HG03097 (cell line): ENCODE data around the gene ISG20.

Experiments used
- ATAC-seq: cut with Tn5 transposase; IDR thresholded peaks from one replicate; pipeline ENCODE4 v1.9.1; 2021; ENCODE audit not compliant: unreplicated experiment, low FRiP score

The ISG20 gene

DNA sequence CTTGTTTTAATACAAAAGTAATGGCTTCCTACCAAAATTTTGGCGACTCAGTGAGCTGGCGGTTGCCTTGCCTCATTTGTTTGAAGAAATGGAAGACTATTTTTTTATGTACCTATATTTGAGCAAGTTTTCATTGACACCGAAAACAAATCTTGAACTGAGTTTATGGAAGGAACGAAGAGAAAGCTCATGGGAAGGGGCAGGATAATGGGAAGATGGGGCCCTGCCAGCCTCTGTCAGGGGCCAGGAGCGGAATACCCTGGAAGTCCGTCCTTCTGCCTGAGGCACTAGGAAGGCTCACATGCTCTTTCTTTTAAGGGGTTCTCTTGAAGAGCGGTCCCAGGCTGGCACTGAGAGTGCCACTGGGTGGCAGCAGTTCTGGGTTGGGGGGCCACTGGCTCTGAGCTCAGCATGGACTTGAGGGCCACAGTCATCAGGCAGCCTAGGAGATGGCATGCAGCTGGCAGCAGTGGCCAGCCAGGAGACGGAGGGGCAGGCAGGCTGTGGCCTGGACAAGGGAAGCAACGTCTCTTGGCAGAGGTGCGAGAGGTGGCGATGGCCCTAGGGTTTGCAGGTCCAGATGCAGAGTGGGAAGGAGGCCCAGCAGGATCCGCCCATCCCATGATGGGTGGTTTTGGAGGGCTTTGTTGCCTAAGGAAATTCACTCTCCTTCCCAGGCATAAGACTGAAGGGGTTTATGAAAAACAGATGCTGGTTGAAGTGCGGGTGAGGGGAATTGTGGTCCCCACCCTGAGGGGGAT is 41.6 kb downstream of the ISG20 start:
- no peak for ATAC-seq

DNA sequence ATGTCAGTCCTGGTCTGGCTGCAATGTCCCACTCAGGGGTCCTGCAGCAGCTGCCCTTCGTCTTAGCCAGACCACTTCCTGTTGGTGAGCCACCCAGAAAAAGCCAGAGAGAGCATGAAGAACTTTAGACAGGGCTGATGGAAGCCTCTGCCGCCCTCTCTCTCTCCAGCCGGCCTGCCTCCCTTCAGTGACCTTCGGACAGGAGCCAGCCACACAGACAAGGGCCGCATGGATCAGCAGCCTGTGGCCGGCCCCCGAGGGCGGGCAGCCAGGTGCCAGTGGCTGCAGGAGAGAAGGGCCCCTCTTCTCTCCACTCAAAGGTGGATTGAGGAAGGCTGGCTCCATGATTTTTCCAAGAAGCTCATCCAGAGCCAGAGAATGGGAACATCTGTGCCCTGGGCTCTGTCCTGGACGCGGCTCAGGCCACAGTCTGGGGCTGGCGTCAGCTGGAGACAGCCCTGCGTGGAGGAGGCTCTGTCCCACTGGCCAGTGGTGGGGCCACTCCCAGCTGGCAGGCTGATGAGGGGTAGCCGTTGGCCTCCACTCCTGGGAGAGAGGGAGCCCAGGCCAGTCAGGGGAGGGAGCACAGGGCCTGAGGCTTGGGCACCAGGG is 42.9 kb downstream of the ISG20 start:
- ATAC-seq, result no peak

DNA sequence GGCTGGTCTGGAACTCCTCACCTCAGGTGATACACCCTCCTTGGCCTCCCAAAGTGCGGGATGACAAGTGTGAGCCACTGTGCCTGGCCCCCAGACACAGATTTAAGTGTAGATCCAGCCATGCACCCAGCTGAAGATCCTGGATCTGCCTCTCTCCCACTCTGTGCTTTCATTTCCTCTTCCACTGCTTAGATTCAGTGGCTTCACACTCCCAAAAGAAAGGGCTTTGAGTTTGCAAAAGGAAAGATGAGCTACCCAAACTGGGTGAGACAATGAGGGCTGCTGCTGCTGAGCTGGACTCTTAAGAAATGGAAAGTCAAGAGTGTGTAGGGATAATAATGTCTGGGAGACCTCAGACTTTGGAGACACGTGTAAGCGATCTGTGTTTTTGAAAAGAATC is 45.5 kb downstream of the ISG20 start:
- ATAC-seq, result no peak

DNA sequence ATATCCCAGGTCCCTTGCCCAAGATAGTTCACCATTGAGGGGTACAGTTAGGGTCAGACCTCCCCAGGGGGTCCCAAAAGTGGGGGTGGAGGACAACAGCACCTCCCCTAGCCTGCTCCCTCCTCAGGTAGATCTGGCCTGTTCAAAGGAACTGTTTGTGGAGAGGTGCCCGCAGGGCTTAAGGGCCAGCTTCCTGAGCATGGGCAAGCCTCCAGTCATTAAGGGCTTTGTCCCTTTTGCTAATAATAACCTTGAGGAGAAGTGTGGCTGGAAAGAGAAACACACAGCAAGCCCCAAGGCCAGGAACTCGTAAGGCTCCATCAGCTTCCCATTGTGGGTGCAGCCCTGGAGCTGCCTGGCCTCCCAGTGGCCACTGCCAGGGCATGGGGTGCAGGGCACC is 47.4 kb downstream of the ISG20 start:
- no peak for ATAC-seq

DNA sequence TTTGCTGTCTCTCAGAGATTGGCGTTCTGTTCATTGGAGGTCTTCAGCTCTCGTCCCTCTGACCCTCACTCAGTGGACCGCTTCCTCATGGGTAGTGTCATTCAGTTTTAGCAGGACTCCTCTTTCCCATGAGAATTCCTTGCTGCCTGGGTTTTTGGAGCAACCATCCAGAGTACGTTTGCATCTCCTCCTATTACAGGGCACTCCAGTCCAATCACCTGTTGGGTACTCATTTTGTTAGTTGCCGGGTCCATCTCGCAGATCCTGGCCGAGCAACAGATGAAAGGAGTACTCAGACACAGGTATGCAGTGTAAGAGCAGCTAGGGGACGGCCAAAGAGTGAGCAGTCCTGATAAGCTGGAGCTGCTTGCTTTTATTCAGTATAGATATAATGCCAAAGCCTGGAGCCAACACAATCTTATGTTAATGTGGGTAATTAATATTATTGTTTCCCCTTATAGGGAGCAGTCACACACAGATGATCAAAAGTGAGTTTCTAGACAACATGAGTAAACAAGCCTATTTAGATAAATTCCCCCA is 49.6 kb downstream of the ISG20 start:
- ATAC-seq, result no peak

DNA sequence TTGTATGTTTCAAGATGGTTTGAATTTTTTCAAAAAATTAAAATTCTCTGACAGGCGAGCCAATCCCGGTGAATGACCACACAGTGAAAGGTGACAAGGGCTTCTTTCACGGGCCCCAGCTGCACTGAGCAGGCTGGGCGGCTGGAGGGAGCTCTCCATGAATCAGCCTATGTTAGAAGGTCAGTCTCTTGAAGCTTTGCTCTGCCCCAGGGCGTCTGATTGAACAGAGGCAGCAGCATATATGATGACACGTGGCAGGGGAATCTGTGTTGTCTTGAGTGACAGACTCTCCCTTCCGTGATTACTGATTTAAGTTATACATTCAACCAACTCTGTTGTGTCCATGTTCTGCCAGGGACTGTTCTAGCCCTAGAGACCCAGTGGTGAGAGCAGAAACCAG is 51.5 kb downstream of the ISG20 start:
- ATAC-seq, result no peak

DNA sequence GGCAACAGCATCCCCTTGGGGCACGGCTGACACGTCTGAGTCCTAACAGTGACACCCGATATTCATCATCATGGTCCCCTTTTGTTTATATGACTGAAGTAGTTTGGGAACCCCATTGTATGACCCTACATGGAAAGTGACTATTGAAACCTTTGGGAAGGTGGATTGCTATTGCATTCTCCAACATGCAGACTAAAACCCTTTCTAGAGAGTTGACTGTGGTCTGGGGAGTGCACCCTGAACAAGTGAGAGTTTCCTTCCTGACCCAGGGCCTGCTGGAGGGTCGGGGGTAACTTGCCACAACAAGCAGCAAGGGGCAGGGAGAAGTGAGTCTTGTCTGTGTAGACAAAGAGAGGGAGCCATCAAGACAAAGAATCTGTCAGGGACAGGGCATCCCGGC is 54.4 kb downstream of the ISG20 start:
- ATAC-seq, result no peak

DNA sequence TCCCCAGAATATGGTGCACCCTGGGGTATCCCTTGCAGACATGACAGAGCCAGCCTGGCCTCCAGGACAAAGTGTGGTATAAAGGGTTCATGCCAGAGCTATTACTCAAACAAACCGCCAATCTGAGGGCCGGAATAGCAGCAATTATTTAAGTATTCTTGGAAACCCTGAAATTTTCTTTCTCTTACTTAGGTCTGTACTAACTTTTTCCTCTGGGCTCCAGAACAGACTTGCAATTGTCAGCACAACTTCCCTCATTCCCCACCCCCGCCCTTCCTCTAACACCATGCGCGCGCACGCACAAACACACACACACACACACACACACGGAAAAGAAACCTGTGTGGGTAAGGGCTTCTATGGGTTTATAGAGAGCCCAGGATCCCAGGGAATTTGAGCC is 56.3 kb downstream of the ISG20 start:
- no peak for ATAC-seq

DNA sequence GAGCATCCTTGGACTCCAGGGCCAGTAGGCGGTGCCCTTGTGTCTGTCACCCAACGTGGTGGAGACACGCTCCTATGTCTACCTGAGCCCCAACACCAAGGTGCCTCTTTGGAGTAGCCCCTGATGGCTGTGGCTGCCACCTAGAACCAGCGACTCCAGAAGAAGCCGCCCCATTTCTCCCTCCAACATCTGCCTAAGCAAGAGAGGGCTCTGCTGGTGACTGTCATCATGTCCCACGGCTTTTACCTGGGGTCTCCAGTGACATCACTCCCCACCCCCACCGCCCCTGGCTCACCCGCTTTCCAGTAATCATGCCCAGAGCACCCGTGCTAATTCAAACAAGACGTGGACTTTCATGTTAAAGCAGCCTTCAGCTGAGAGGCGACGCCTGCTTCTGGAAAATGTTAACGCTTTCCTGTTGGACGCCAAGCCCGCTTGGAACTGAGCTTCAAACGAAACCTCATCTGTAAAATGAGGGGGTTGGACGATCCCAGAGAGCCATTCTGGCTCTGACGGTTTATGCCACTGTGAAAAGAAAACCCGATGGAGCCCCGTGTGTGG is 57.0 kb downstream of the ISG20 start:
- no peak for ATAC-seq

DNA sequence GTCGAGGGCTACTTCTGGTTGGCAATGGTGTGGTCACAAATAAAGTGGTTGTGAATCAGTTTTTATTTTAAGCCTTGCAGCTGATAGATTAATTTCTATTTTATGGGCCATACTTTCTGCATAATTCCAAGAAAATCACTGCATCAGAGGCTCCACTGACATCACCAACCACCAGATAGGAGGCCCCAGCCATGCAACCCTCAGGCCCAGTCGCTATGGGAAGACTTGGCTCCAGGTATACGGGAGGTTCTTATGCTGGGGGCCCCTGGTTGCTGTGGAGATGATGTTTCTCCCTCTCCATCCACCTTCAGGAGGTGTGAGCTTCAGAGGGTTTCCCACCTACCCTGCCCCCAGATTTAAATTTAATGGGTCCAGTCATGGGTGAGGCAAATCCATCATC is 57.4 kb downstream of the ISG20 start:
- ATAC-seq, result no peak

DNA sequence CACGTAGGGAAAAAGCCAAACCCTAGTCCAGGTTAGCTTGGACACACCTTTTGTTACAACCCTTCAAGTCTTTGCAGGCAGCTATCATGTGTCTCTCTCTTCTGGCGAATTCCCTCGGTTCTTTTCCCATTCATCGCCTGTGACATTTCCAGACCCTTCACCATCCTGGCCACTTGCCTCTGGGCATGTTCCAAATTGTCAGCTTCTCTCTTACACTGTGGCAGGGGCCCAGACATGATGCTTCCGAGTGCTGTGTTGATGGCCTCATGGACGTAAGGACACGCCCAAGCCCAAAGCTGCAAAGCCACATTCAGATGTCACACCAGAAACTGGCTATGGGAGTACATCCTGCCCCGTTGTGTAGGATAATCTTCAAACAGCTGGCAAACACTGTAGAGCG is 58.5 kb downstream of the ISG20 start:
- no peak for ATAC-seq

DNA sequence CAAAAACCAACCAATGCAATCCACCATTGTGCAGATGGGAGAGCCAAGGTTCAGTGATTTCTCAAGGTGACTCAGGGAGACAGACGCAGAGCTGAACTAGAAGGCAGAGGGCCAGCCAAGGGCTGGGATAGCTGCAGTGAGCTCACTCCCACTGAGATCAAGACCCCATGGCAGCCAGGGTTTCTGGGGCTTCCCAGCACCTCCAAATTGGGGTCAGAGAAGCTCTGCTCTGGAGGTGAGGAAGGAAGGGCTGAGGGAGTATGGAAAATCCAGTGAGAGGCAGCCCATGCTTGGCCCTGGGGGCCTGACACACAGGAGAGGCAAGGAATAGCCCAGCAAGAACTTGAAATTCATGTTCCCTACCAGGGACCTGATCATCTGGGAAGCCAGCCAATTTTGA is 61.0 kb downstream of the ISG20 start:
- no peak for ATAC-seq

DNA sequence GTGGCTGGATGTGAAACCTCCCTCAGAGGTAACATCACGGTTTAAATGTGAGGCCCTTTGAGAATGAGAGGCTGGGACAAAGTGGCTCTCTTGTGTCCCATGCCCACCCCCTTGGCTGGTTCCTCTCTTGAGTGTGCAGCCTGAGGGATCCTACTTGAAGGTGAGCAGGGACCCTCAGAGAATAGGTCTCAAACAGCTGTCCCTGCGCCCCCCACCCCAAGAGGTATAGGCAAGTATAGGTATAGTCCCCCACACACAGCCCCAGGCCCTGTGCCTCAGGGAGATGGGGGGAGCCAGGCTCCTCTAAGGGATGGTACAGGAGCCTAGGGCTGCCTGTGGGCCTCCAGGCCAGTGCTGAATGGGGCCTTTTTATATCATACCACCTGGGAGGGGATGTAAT is 61.9 kb downstream of the ISG20 start:
- no peak for ATAC-seq

DNA sequence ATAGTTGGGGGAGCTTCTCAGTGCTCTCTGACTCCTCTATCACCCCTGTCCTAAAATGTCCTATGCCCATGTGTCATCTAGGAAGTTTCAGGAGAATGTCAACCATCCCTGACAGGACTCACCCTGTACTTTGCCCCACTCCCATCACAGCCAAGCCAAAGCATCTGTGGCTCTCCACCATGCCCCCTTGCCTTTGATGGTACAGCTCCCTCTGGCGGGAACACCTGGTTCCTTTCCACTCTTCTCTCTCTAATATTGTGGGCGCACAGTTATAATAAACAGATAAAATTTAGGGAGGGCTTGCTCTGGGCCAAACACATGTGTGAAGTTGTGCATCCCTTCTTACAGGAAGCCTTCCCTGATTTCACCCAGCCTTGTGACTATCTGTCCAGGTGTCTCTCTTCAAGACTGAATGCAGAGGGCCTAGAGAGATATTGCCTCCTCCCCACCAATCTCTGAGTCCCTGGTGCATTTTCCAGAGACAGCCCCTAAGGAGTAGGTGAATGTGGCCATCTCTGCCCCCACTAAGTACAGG is 62.8 kb downstream of the ISG20 start:
- no peak for ATAC-seq

DNA sequence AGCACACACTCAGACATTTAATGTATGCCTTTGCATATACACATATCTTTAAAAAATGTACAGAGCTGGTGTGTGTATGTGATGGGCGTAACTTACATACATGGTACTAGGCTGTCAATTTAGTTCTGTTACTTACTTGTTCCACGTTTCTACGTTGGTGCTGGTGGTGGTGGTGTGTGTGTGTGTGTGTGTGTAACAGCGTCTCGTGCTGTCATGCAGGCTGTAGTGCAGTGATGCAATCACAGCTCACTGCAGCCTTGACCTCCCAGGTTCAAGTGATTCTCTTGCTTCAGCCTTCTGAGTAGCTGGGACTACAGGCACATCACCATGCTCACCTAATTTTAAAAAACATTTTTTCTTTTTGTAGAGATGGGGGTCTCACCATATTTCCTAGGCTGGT is 64.2 kb downstream of the ISG20 start:
- no peak for ATAC-seq

DNA sequence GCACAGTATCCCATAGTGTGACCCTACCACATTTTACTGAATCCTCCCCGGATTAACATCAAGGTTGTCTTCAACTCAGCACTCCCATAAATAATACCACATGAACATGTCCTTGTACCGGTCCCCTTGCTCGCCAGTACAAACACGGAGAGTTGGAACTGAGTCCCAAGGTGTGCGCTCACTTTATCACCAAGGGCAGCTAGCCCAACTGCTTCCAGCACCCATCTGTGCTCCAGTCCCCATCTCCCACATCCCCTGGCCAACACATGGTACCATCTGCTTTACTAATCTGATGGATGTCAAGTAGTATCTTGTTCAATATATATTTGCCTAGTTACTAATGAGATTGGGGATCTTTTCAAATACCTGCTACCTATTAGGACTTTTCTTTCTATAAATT is 64.7 kb downstream of the ISG20 start:
- no peak for ATAC-seq

DNA sequence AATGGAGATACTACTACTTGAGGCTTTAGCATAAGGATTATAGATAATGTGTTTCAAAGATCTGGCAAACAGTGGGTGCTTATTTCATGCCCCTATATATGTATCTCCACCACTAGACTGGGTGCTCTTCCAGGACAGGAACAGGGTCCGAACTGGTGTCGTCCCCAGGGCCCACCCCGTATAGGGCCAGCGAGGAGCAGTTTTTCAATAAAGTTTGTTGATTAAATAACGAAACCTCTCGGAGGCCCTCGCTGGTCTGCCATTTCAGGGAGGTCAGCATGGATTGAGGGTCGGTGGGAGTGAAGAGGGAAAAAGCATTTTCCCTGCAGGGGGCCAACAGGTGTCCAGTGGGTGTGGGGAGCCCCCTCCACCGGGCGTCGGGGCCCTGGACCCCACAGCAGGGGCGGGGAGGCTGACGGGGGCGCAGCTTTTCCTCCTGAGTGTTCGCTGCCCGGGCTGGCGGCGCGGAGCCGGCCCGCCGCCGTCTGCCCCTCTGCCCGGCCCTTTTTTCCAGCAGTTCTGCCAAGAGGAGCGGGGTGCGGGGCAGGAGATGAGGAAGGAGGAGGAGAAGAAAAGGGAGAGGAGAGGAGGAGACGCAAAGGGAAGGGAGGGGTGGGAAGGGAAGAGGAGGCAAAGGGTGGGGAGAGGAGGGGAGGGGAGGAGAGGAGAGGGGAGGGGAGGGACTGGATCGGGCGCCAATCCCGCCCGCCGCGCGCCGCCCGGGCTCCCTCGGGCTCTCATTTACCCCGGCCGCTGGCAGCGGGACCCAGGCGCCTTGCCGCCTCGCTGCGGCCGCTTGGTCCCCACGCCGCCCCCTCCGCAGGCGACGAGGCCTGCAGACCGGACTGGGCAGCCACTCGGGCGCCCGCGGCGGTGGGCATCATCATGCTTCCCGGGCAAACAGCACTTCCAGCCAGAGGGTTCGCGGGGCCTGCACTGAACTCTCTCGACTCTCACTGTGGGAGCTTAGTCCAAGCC is 66.3 kb downstream of the ISG20 start:
- no peak for ATAC-seq

DNA sequence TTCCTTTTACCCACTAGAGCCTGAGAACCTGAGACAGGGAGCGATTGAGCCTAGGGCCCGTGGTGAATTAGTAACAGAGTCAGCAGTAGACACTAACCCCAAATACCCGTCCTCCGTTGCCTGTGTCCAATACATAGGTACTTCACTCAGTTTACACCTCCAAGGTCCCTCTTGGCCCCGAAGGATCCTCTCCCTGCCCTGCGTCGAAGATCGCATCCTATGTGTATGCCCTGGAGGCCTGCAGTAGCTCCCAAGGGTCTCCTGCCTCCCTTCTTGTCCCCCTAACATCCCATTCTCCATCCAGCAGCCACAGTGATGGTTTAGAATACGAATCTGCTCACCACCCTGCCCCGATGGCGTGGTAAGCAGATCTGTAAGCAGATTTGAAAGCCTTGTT is 67.0 kb downstream of the ISG20 start:
- ATAC-seq, result no peak
